OCI-LY7 (cell line): Measurements from ENCODE around the gene MBOAT2. TPM values are rescaled to one million over a fixed set of nuclear protein-coding genes. Genes with fewer than 3 reads are reported as not detected.

Experiments
- BruUV-seq: library from RNA; stranded (reverse); fragments of 400-500 nt; replicated peaks from 2 replicates; lab custom pipeline; 2021; lab: Mats Ljungman, UMichigan
- CTCF ChIA-PET: fragments of 300-600 bp; sonication (Branson Sonifier 250); formaldehyde crosslinking; loops from one replicate; lab custom pipeline; 2022; ENCODE audit warnings: antibody characterized with exemption; ENCODE audit not compliant: unreplicated experiment; lab: Charles Lee
- POLR2A ChIA-PET: fragments of 300-600 bp; sonication (Branson Sonifier 250); formaldehyde crosslinking; loops from one replicate; lab custom pipeline; 2022; ENCODE audit warnings: antibody characterized with exemption; lab: Charles Lee
- DNase-seq: peaks from one replicate; pipeline ENCODE4 v3.0.0-alpha.2; 2015; ENCODE audit warnings: low spot score
- H2AFZ ChIP-seq: fragments of 200-600 bp; sonication (generic), shearing (Covaris generic); 2 replicates; pipeline ENCODE4 v1.6.1; 2014; ENCODE audit warnings: mild to moderate bottlenecking, antibody characterized with exemption, low read length, moderate library complexity
- H3K27ac ChIP-seq: fragments of 200-600 bp; sonication (generic); 2 replicates; pipeline ENCODE4 v1.5.1; 2014; ENCODE audit warnings: mixed run types, low read depth, mild to moderate bottlenecking, moderate library complexity, low read length, inconsistent platforms; ENCODE audit not compliant: poor library complexity, severe bottlenecking
- H3K36me3 ChIP-seq: fragments of 200-600 bp; sonication (generic); 2 replicates; pipeline ENCODE4 v1.6.1; 2014; ENCODE audit warnings: mild to moderate bottlenecking, antibody characterized with exemption, low read length, moderate library complexity, mixed read lengths; ENCODE audit not compliant: insufficient read depth
- H3K4me1 ChIP-seq: fragments of 200-600 bp; sonication (generic); 2 replicates; pipeline ENCODE4 v1.5.1; 2014; ENCODE audit warnings: mild to moderate bottlenecking, low read length; ENCODE audit not compliant: insufficient read depth, poor library complexity, severe bottlenecking
- H3K4me2 ChIP-seq: fragments of 200-600 bp; sonication (generic); 2 replicates; pipeline ENCODE4 v1.6.1; 2014; ENCODE audit warnings: mild to moderate bottlenecking, low read length
- H3K4me3 ChIP-seq: fragments of 200-600 bp; sonication (generic); 2 replicates; pipeline ENCODE4 v1.5.1; 2014; ENCODE audit warnings: mild to moderate bottlenecking, low read depth, low read length; ENCODE audit not compliant: poor library complexity, severe bottlenecking
- H3K79me2 ChIP-seq: fragments of 200-600 bp; sonication (generic); 2 replicates; pipeline ENCODE4 v1.6.1; 2016; ENCODE audit warnings: low read depth, mild to moderate bottlenecking, low read length, moderate library complexity, mixed read lengths; ENCODE audit not compliant: insufficient read depth
- H3K9me2 ChIP-seq: fragments of 200-600 bp; sonication (generic); 2 replicates; pipeline ENCODE4 v1.6.1; 2016; ENCODE audit warnings: mild to moderate bottlenecking, low read length, mixed read lengths; ENCODE audit not compliant: insufficient read depth
- H3K9me3 ChIP-seq: fragments of 200-600 bp; sonication (generic); 2 replicates; pipeline ENCODE4 v1.6.1; 2014; ENCODE audit warnings: mild to moderate bottlenecking, mixed run types, low read length, mixed read lengths
- H4K20me1 ChIP-seq: fragments of 200-600 bp; sonication (generic); 2 replicates; pipeline ENCODE4 v1.6.1; 2014; ENCODE audit warnings: mild to moderate bottlenecking, antibody characterized with exemption, low read length, moderate library complexity, mixed read lengths; ENCODE audit not compliant: insufficient read depth
- CTCF ChIP-seq: fragments of 200-600 bp; sonication (generic); conservative IDR thresholded peaks from 2 replicates; pipeline ENCODE4 v1.5.1; 2014; ENCODE audit warnings: mild to moderate bottlenecking, antibody characterized with exemption, low read length, moderate library complexity, mixed read lengths
- EZH2phosphoT487 ChIP-seq: fragments of 200-600 bp; sonication (generic); IDR thresholded peaks from 2 replicates; pipeline ENCODE4 v1.6.1; 2018; ENCODE audit warnings: low read depth, borderline replicate concordance, mild to moderate bottlenecking, mixed run types, antibody characterized with exemption, low read length, moderate library complexity, mixed read lengths
- intact Hi-C: fragments of 100-400 bp; cut with micrococcal nuclease; formaldehyde crosslinking; loops from one replicate; pipeline ENCODE4 v1.10.0; 2022; ENCODE audit not compliant: unreplicated experiment
- total RNA-seq, 2 experiments: library from RNA; depleted of rRNA in 1 of 2; stranded (reverse); fragments of >200 nt in 1 of 2; shearing (Covaris generic) in 1 of 2; gene quantifications; 2 replicates each; pipeline ENCODE4 v1.2.3, GENCODE V29; 2014 to 2022

The MBOAT2 gene
- total RNA-seq, 2 experiments from 2014 or later = 0.28 to 0.93 TPM

- intact Hi-C loops = no loop called here
- H3K4me1 ChIP-seq = no peaks in the 10 kb centered on the region
- no TSS peak for BruUV-seq
- CTCF ChIA-PET = no interaction called here
- H4K20me1 ChIP-seq = no peaks in the 10 kb centered on the region
- no peaks in the 10 kb centered on the region for H3K79me2 ChIP-seq
- DNase-seq = no peak
- H3K27ac ChIP-seq = no peak overlapping the region
- no peak overlapping the region for H3K4me3 ChIP-seq
- no peaks in the 10 kb centered on the region for H3K9me2 ChIP-seq
- H3K4me2 ChIP-seq = no peak overlapping the region
- H3K36me3 ChIP-seq = no peaks in the 10 kb centered on the region
- POLR2A ChIA-PET = interaction anchor here (0.7 to 1.2 kb wide), 3 partner anchors 11 to 1152 kb away, joined by 3 to 6 read pairs (median 6); no protein-coding TSS in a partner anchor
- H2AFZ ChIP-seq = no peak overlapping the region
- TF ChIP-seq EZH2phosphoT487 (no peak), CTCF (no peak)
- H3K9me3 ChIP-seq = no peaks in the 10 kb centered on the region
Observed at GRCh38 chr2:9018109-9018508, 14.6 kb upstream of the MBOAT2 start.

GRCh38 chr2:9017411-9017810 lies 13.9 kb upstream of the MBOAT2 start:
- Histone ChIP-seq H3K36me3 (no peaks in the 10 kb centered on the region), H3K4me3 (no peak overlapping the region), H2AFZ (no peak overlapping the region), H3K9me2 (no peaks in the 10 kb centered on the region), H3K4me1 (no peaks in the 10 kb centered on the region), H3K9me3 (no peaks in the 10 kb centered on the region), H3K4me2 (no peak overlapping the region), H3K27ac (no peak overlapping the region), H3K79me2 (no peaks in the 10 kb centered on the region), H4K20me1 (no peaks in the 10 kb centered on the region)
- DNase-seq = no peak
- intact Hi-C loops = no loop called here
- POLR2A ChIA-PET = interaction anchor here (0.7 to 1.2 kb wide), 2 partner anchors 11 to 1151 kb away, joined by 6 read pairs; no protein-coding TSS in a partner anchor
- BruUV-seq = no TSS peak
- TF ChIP-seq CTCF (no peak), EZH2phosphoT487 (no peak)
- CTCF ChIA-PET = no interaction called here

GRCh38 chr2:9015998-9016397 lies 12.5 kb upstream of the MBOAT2 start:
- H4K20me1 ChIP-seq = no peaks in the 10 kb centered on the region
- no peak for TF ChIP-seq CTCF
- no peak for TF ChIP-seq EZH2phosphoT487
- no peaks in the 10 kb centered on the region for H3K9me3 ChIP-seq
- no peak overlapping the region for H3K4me2 ChIP-seq
- no peaks in the 10 kb centered on the region for H3K36me3 ChIP-seq
- no peak overlapping the region for H3K4me3 ChIP-seq
- H3K4me1 ChIP-seq = no peaks in the 10 kb centered on the region
- ChIA-PET POLR2A (no interaction called here), CTCF (no interaction called here)
- BruUV-seq = no TSS peak
- H3K27ac ChIP-seq = no peak overlapping the region
- no peaks in the 10 kb centered on the region for H3K9me2 ChIP-seq
- no peaks in the 10 kb centered on the region for H3K79me2 ChIP-seq
- no peak for DNase-seq
- H2AFZ ChIP-seq = no peak overlapping the region
- intact Hi-C loops = no loop called here
